ENCODE results near the gene ROR2. TPM values are rescaled to one million over a fixed set of nuclear protein-coding genes. Genes with fewer than 3 reads are reported as not detected.

ROR2 gene
- total RNA-seq, 1 experiment from 2014 or later = 5.9 TPM

GRCh38 chr9:91908746-91909145, 41.3 kb downstream of the ROR2 start:
- POLR2A ChIA-PET = no interaction called here
- no peak for TF ChIP-seq SIN3A (IDR thresholded peaks at IDR 0.05; ENCODE audit: borderline replicate concordance, insufficient read depth, low read depth, low read length)

GRCh38 chr9:91908293-91908623, 41.8 kb downstream of the ROR2 start:
- in situ Hi-C loops (cut with HindIII; ENCODE audit: low pct_unique_long_range_greater_than_20kb, low sequenced_read_pairs) = no loop called here
- no peak for ATAC-seq

More at GRCh38 chr9:91908746-91909145, 41.3 kb downstream of the ROR2 start:
- CTCF ChIA-PET = no interaction called here
- no peak overlapping the region for H3K27ac ChIP-seq (ENCODE audit: low read length)
- no peaks in the 10 kb centered on the region for H3K27me3 ChIP-seq (ENCODE audit: control insufficient read depth, insufficient read depth, low read length)
- BruUV-seq (replicated peaks) = no TSS peak
- in situ Hi-C loops (cut with HindIII; ENCODE audit: low pct_unique_long_range_greater_than_20kb, low sequenced_read_pairs) (no loop called here), intact Hi-C loops (cut with micrococcal nuclease; ENCODE audit: unreplicated experiment) (no loop called here)
- no peak for DNase-seq (ENCODE audit: low read depth, low spot score)
- ATAC-seq = no peak
- no peaks in the 10 kb centered on the region; the same call in 1 of the 2 replicates for H3K4me1 ChIP-seq (ENCODE audit: control insufficient read depth, insufficient read depth, low read length)
- H3K36me3 ChIP-seq (ENCODE audit: control insufficient read depth, insufficient read depth, low read length) = no peaks in the 10 kb centered on the region
- H3K4me3 ChIP-seq (ENCODE audit: low read depth in 2 of 2, low read length in 2 of 2) = no peak overlapping the region
- H3K9me3 ChIP-seq (ENCODE audit: control insufficient read depth, insufficient read depth, low read depth, low read length) = no peaks in the 10 kb centered on the region

More at GRCh38 chr9:91908293-91908623, 41.8 kb downstream of the ROR2 start:
- no TSS peak for BruUV-seq (replicated peaks)
- DNase-seq (ENCODE audit: low read depth, low spot score) = no peak
- no peak for TF ChIP-seq TCF7L2 (IDR thresholded peaks at IDR 0.05; ENCODE audit: low read depth, low read length)
- no peak for TF ChIP-seq CTCF (IDR thresholded peaks at IDR 0.05)
- no peak for TF ChIP-seq REST (IDR thresholded peaks at IDR 0.05; ENCODE audit: insufficient read depth in 1 of 2, low read depth in 2 of 2, low read length in 1 of 2)
- TF ChIP-seq POLR2AphosphoS5 (IDR thresholded peaks at IDR 0.05; ENCODE audit: low read depth, low read length) = no peak
- ChIA-PET POLR2A (no interaction called here), CTCF (no interaction called here)
- intact Hi-C loops (cut with micrococcal nuclease; ENCODE audit: unreplicated experiment) = no loop called here
- Histone ChIP-seq H3K36me3 (ENCODE audit: control insufficient read depth, insufficient read depth, low read length) (no peaks in the 10 kb centered on the region), H3K27ac (ENCODE audit: low read length) (no peak overlapping the region), H3K4me1 (ENCODE audit: control insufficient read depth, insufficient read depth, low read length) (peaks cover under 1% of the 10 kb centered on the region), H3K9me3 (ENCODE audit: control insufficient read depth, insufficient read depth, low read depth, low read length) (no peaks in the 10 kb centered on the region), H3K4me3 (ENCODE audit: low read depth in 2 of 2, low read length in 2 of 2) (no peak overlapping the region), H3K27me3 (ENCODE audit: control insufficient read depth, insufficient read depth, low read length) (no peaks in the 10 kb centered on the region)

All from Panc1 (cell line).